GM12875 (cell line): ENCODE measurements around the gene AOX1.

Source experiments
- H3K4me3 ChIP-seq: one replicate; pipeline ENCODE4 v1.5.1; 2011; ENCODE audit warnings: low read depth, low read length, control low read depth
- CTCF ChIP-seq: IDR thresholded peaks from 2 replicates; pipeline ENCODE4 v1.5.1; 2011; ENCODE audit warnings: low read depth, mild to moderate bottlenecking, control low read depth, inconsistent platforms, low read length, moderate library complexity, borderline replicate concordance; ENCODE audit not compliant: insufficient read depth

Gene AOX1

GRCh38 chr2:200618590-200619021, 32.8 kb downstream of the AOX1 start:
- H3K4me3 ChIP-seq, result no peak overlapping the region
- TF ChIP-seq CTCF, result no peak

GRCh38 chr2:200619279-200619678, 33.5 kb downstream of the AOX1 start:
- no peak for TF ChIP-seq CTCF
- no peak overlapping the region for H3K4me3 ChIP-seq

- no peak overlapping the region for H3K4me3 ChIP-seq
- no peak for TF ChIP-seq CTCF
Observed at GRCh38 chr2:200620606-200621390, 35.0 kb downstream of the AOX1 start.

GRCh38 chr2:200622106-200622505, 36.3 kb downstream of the AOX1 start:
- no peak for TF ChIP-seq CTCF
- H3K4me3 ChIP-seq, result no peak overlapping the region

GRCh38 chr2:200624026-200624425, 38.2 kb downstream of the AOX1 start:
- no peak overlapping the region for H3K4me3 ChIP-seq
- no peak for TF ChIP-seq CTCF

- H3K4me3 ChIP-seq, result no peak overlapping the region
- TF ChIP-seq CTCF, result no peak
Observed at GRCh38 chr2:200624658-200625057, 38.8 kb downstream of the AOX1 start.

GRCh38 chr2:200625282-200625681, 39.5 kb downstream of the AOX1 start:
- no peak for TF ChIP-seq CTCF
- H3K4me3 ChIP-seq, result no peak overlapping the region
